K562 (cell line): ENCODE measurements around the gene TTBK1.

Experiments
- GABPB1 ChIP-seq: sonication (generic); formaldehyde crosslinking; IDR thresholded peaks from 2 replicates; pipeline ENCODE4 v1.8.0; 2022; ENCODE audit warnings: mild to moderate bottlenecking, missing genetic modification reagents
- SMC3 ChIP-seq: conservative IDR thresholded peaks from 2 replicates; pipeline ENCODE4 v1.6.1; 2011; ENCODE audit warnings: low read depth, low read length, improper control_type of control experiment; ENCODE audit not compliant: insufficient read depth
- YY1 ChIP-seq, 3 experiments: IDR thresholded peaks; 2 replicates each; pipeline ENCODE4 v1.6.1; 2011; ENCODE audit warnings: low read length in 2 of 3, mild to moderate bottlenecking in 2 of 3, moderate library complexity in 2 of 3, borderline replicate concordance in 1 of 3, control low read depth in 1 of 3, low read depth in 1 of 3; ENCODE audit not compliant: insufficient read depth in 3 of 3, insufficient replicate concordance in 2 of 3, control insufficient read depth in 1 of 3, insufficient read length in 1 of 3; ENCODE audit errors: extremely low read depth in 1 of 3
- ZKSCAN8 ChIP-seq: fragments of 200-800 bp; sonication (Bioruptor generic); IDR thresholded peaks from 2 replicates; pipeline ENCODE4 v1.6.1; 2016; ENCODE audit warnings: missing genetic modification characterization, missing compliant biosample characterization
- ZNF282 ChIP-seq: sonication (generic); formaldehyde crosslinking; IDR thresholded peaks from 2 replicates; pipeline ENCODE4 v1.8.1; 2023; ENCODE audit warnings: missing genetic modification reagents
- TF ChIP-seq, protein P1 (sequence below), 2 experiments: fragments of 450-650 bp in 1 of 2; sonication (generic) in 1 of 2; formaldehyde crosslinking in 1 of 2; IDR thresholded peaks in 1 of 2; conservative IDR thresholded peaks in 1 of 2; 2 replicates each; pipeline versions ENCODE4 v1.6.1 to v1.8.1; 2016 to 2023; ENCODE audit warnings: mild to moderate bottlenecking in 2 of 2, moderate library complexity in 2 of 2, inconsistent platforms in 1 of 2, missing genetic modification reagents in 1 of 2
- TF ChIP-seq, protein P2 (sequence below): fragments of 250-450 bp; sonication (Bioruptor Pico); IDR thresholded peaks from 2 replicates; pipeline ENCODE4 v1.6.1; 2021; ENCODE audit warnings: mild to moderate bottlenecking
- TF ChIP-seq, protein P3 (sequence below): fragments of 450-650 bp; conservative IDR thresholded peaks from 2 replicates; pipeline ENCODE4 v1.6.1; 2016; ENCODE audit warnings: missing genetic modification characterization, low read depth, mild to moderate bottlenecking, missing compliant biosample characterization, moderate library complexity
- TF ChIP-seq, protein P4 (sequence below): sonication (generic); formaldehyde crosslinking; IDR thresholded peaks from 2 replicates; pipeline ENCODE4 v1.8.1; 2023; ENCODE audit warnings: mild to moderate bottlenecking, missing genetic modification reagents

DNA sequence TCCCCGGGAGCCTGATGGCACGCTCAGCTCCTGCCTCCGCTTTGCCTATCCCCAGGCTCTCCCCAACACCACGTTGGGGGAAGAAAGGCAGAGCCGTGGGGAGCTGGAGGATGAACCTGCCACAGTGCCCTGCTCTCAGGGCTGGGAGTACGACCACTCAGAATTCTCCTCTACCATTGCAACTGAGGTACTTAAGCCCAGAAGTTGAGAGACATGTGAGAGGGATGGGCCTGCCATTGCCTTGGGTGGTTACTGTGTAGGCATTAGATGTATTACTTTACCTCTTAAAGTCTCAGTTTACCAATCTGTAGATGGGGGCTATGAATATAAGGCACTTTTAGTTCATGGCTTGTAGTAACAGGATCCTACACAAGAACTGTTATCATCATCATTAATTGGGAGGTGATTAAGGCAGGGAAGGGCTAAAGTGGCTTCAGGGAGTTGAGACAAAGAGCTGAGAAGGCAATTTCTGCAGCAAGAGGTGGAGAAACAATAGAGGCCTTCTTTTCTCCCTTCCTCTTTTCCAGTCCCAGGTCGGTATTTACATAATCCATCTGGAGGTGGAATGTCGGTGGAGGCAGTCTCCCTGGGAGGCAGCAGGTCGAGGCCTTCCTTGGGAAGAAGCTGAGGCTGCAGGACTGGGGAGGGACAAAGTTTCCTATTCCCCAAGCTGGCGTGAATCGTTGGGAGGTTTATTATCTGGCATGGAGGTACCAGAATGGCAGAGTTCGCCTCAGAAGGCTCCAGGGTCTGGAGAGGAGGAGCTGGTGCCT lies 55.5 kb downstream of the TTBK1 start:
- TF ChIP-seq SMC3: no peak
- no peak for TF ChIP-seq GABPB1 (CRISPR knock-in tag)
- TF ChIP-seq, protein P1, sequence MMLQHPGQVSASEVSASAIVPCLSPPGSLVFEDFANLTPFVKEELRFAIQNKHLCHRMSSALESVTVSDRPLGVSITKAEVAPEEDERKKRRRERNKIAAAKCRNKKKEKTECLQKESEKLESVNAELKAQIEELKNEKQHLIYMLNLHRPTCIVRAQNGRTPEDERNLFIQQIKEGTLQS (IDR thresholded peaks at IDR 0.05): no peak
- TF ChIP-seq, protein P1 (CRISPR knock-in tag; conservative IDR thresholded peaks at IDR 0.05): no peak
- TF ChIP-seq YY1 (IDR thresholded peaks at IDR 0.05; ENCODE audit: borderline replicate concordance in 1 of 3, control insufficient read depth in 1 of 3, extremely low read depth in 1 of 3, insufficient read depth in 3 of 3, insufficient read length in 1 of 3, insufficient replicate concordance in 2 of 3, low read depth in 1 of 3, low read length in 2 of 3): no peak
- TF ChIP-seq, protein P2, sequence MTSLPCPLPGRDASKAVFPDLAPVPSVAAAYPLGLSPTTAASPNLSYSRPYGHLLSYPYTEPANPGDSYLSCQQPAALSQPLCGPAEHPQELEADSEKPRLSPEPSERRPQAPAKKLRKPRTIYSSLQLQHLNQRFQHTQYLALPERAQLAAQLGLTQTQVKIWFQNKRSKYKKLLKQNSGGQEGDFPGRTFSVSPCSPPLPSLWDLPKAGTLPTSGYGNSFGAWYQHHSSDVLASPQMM (CRISPR knock-in tag): no peak
- TF ChIP-seq ZNF282 (CRISPR knock-in tag): no peak
- TF ChIP-seq, protein P3, sequence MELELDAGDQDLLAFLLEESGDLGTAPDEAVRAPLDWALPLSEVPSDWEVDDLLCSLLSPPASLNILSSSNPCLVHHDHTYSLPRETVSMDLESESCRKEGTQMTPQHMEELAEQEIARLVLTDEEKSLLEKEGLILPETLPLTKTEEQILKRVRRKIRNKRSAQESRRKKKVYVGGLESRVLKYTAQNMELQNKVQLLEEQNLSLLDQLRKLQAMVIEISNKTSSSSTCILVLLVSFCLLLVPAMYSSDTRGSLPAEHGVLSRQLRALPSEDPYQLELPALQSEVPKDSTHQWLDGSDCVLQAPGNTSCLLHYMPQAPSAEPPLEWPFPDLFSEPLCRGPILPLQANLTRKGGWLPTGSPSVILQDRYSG: no peak
- TF ChIP-seq ZKSCAN8 (CRISPR knock-in tag): no peak
- TF ChIP-seq, protein P4, sequence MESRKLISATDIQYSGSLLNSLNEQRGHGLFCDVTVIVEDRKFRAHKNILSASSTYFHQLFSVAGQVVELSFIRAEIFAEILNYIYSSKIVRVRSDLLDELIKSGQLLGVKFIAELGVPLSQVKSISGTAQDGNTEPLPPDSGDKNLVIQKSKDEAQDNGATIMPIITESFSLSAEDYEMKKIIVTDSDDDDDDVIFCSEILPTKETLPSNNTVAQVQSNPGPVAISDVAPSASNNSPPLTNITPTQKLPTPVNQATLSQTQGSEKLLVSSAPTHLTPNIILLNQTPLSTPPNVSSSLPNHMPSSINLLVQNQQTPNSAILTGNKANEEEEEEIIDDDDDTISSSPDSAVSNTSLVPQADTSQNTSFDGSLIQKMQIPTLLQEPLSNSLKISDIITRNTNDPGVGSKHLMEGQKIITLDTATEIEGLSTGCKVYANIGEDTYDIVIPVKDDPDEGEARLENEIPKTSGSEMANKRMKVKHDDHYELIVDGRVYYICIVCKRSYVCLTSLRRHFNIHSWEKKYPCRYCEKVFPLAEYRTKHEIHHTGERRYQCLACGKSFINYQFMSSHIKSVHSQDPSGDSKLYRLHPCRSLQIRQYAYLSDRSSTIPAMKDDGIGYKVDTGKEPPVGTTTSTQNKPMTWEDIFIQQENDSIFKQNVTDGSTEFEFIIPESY (CRISPR knock-in tag): no peak
